Keratinocyte (primary cell): Measurements from ENCODE around the gene ZNF598.

Experiments used
- EZH2 ChIP-seq: IDR thresholded peaks from one replicate; pipeline ENCODE4 v1.6.1; 2012; ENCODE audit warnings: inconsistent platforms, mild to moderate bottlenecking, low read length, moderate library complexity
- TF ChIP-seq, protein P1 (sequence below), 3 experiments: IDR thresholded peaks in 1 of 3; conservative IDR thresholded peaks in 1 of 3; optimal IDR thresholded peaks in 1 of 3; 2 replicates in 2 of 3; 3 replicates in 1 of 3; pipeline versions ENCODE3 to v1.5.1; 2011; ENCODE audit warnings: low read length in 3 of 3, mild to moderate bottlenecking in 3 of 3, moderate library complexity in 2 of 3, control low read depth in 1 of 3, inconsistent platforms in 1 of 3; ENCODE audit not compliant: insufficient read depth in 2 of 3; ENCODE audit errors: extremely low read depth in 1 of 3

- TF ChIP-seq, protein P1, sequence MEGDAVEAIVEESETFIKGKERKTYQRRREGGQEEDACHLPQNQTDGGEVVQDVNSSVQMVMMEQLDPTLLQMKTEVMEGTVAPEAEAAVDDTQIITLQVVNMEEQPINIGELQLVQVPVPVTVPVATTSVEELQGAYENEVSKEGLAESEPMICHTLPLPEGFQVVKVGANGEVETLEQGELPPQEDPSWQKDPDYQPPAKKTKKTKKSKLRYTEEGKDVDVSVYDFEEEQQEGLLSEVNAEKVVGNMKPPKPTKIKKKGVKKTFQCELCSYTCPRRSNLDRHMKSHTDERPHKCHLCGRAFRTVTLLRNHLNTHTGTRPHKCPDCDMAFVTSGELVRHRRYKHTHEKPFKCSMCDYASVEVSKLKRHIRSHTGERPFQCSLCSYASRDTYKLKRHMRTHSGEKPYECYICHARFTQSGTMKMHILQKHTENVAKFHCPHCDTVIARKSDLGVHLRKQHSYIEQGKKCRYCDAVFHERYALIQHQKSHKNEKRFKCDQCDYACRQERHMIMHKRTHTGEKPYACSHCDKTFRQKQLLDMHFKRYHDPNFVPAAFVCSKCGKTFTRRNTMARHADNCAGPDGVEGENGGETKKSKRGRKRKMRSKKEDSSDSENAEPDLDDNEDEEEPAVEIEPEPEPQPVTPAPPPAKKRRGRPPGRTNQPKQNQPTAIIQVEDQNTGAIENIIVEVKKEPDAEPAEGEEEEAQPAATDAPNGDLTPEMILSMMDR (optimal IDR thresholded peaks at IDR 0.05 in 1 of 3, IDR thresholded peaks at IDR 0.05 in 1 of 3, conservative IDR thresholded peaks at IDR 0.05 in 1 of 3; ENCODE audit: extremely low read depth in 1 of 3, insufficient read depth in 2 of 3, low read length in 3 of 3): no peak
- no peak for TF ChIP-seq EZH2
Observed at GRCh38 chr16:1972490-1972877, 37.1 kb downstream of the ZNF598 start.
